PC-3 (cell line): ENCODE measurements around the gene ZNF185.

ENCODE experiments used
- CTCF ChIP-seq: fragments of 300-600 bp; sonication (generic); conservative IDR thresholded peaks from 2 replicates; pipeline ENCODE4 v1.5.1; 2017; ENCODE audit warnings: antibody characterized with exemption, low read depth, mild to moderate bottlenecking, low read length
- EZH2 ChIP-seq: fragments of 300-600 bp; sonication (generic); IDR thresholded peaks from one replicate; pipeline ENCODE4 v1.6.1; 2017; ENCODE audit warnings: antibody characterized with exemption, mild to moderate bottlenecking, low read length; ENCODE audit not compliant: unreplicated experiment
- EZH2phosphoT487 ChIP-seq: fragments of 300-600 bp; sonication (generic); IDR thresholded peaks from 2 replicates; pipeline ENCODE4 v1.6.1; 2018; ENCODE audit warnings: mild to moderate bottlenecking, antibody characterized with exemption, low read length, borderline replicate concordance

- TF ChIP-seq CTCF (no peak; the same call in 1 of the 2 replicates), EZH2phosphoT487 (no peak), EZH2 (no peak)
Measured at GRCh38 chrX:152895121-152895520, 2.7 kb upstream of the ZNF185 start.
